Measurements from ENCODE around the gene OBSCN.

OBSCN gene

DNA sequence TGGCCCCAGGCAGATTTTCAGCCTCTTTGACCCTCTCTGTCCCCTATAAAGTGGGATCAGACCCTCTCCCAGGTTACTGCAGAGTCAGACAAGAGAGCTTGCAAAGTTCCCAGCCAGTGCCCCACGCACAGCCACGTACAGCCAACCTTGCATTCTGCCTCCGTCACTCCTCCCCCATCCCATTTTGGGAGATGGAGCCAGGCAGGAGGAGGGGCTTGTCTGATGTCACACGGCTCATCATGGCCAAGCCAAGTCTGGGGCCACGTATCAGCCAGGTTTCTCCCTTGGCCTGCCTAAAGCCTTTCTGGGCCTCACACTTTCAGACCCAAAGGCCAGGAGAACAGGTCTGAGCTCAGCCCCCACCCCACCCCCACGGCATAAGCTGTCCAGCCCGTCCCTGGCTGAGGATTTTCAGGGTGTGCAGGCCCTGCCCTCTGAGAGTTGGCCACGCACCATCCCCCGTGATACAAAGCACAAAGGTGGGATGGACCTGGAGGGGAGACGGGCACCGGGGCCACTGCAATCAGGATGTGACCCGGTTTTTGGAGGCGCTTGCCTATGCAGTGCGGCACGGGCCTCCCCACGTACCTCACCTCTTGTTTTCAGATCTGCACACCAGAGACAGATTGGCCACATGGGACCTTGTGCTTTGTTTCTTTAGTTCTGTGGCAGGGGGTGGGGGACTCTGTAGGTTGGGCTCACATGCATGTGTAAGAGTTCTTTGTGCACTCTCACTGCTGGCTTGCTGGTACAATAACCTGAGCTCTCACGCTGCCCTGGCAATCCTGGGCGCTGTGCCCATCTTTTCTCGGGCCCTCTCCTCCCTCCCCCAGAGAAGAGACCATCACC lies 151.1 kb downstream of the OBSCN start:
- DNase-seq: no peak

DNA sequence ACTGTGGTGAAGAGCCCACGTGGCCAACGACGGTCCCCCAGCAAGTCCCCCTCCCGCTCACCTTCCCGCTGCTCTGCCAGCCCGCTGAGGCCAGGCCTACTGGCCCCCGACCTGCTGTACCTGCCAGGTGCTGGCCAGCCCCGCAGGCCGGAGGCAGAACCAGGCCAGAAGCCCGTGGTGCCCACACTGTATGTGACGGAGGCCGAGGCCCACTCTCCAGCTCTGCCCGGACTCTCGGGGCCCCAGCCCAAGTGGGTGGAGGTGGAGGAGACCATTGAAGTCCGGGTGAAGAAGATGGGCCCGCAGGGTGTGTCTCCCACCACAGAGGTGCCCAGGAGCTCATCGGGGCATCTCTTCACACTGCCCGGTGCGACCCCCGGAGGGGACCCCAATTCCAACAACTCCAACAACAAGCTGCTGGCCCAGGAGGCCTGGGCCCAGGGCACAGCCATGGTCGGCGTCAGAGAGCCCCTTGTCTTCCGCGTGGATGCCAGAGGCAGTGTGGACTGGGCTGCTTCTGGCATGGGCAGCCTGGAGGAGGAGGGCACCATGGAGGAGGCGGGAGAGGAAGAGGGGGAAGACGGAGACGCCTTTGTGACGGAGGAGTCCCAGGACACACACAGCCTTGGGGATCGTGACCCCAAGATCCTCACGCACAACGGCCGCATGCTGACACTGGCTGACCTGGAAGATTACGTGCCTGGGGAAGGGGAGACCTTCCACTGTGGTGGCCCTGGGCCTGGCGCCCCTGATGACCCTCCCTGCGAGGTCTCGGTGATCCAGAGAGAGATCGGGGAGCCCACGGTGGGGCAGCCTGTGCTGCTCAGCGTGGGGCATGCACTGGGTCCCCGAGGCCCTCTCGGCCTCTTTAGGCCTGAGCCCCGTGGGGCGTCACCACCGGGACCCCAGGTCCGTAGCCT lies 152.0 kb downstream of the OBSCN start:
- no peak for DNase-seq

DNA sequence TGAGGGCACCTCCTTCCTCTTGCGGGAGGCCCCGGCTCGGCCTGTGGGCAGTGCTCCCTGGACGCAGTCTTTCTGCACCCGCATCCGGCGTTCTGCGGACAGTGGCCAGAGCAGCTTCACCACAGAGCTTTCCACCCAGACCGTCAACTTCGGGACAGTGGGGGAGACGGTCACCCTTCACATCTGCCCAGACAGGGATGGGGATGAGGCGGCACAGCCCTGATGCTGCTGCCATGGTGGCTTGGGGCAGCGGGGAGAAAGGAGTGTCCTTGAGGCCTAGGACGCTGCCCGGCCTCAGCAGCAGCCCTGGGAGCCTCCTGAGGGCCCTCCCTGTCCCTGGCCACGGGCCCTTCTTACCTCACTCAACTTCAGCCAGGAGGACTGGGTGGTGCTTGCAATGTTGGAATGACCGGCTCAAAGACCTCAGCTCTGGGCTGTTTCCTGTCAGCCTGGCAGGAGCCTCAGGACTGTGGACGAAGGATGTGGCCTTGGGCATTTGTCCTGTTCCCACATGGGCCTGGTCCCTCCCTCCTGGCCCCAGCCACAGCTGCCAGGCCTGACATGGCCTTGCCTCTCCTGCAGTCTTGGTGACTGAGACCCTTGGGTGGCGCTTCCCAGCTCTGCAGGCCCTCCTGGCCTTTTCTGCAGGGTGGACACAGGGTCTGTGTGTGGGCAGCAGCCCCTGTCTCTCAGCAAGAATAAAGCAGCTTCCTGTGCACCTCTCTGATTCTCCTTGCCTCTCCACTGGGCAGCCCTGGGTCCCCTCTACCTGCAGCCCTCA lies 152.9 kb downstream of the OBSCN start:
- no peak for DNase-seq

DNA sequence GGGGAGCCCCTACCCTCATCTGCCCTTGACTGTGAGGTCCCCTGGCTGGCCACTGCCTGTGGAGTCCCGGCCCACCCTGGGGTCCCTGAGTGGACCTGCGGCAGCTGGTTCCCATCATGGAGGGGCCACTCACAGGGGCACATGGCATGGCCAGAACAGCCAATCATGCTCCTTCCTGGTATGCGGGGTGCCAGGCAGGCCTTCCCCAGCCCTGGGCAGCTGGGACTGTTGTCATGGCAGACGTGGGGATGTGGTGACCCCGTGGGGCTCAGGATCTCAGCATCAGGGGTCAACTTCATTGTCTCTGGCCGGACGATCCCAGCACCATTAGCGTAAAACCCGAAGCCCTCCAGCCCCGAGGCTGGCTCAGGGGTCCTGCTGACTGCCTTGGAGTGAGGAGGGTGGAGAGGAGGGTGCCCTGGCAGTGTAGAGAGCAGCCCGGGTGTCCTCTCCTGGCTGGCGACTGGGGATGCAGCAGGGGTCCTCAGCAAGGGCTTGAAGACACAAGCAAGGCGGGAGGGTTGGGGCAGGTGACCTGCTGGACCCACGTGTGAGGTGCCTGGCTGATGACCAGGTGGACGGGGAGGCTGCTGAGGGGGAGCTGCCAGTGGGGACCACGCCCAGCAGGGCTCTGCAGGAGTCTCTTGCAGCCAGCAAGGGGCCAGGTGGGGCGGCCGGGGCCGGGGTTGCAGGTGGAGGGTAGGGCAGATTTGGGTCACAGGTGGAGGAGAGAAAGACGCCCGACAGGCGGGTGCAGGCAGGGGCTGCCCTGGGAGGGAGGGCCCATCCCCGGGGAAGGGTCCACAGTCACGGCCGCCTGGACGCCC lies 153.7 kb downstream of the OBSCN start:
- DNase-seq: no peak

DNA sequence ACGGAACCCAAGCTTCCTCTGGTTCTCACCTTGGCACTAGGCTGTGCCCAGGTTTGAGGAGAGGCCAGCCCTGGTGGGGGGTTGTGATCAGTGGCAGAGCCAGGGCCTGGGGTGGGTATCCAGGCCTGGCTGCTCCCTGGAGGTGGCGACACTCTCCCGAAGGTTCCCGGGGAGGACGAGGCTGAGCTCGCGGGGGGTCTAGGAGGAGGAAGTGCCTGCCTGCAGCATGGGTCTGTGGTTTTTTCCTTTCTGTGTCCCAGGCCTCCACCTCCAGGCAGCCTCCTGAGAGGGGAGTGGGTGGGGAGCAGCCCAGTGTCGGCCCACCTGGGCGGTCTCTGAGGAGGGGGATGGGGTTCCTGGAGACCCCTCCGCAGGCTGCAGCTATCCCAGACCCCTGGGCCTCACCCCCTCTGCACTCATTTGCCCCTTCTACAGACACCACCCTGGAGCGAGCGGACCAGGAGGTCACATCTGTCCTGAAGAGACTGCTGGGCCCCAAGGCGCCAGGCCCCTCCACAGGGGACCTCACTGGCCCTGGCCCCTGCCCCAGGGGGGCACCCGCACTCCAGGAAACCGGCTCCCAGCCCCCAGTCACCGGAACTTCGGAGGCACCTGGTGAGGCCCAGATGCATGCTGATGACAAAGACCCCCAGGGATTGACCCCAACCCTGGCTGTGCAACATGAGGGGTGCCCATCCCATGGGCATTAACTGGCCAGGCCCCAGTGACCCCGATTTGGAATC lies 154.5 kb downstream of the OBSCN start:
- no peak for DNase-seq

DNA sequence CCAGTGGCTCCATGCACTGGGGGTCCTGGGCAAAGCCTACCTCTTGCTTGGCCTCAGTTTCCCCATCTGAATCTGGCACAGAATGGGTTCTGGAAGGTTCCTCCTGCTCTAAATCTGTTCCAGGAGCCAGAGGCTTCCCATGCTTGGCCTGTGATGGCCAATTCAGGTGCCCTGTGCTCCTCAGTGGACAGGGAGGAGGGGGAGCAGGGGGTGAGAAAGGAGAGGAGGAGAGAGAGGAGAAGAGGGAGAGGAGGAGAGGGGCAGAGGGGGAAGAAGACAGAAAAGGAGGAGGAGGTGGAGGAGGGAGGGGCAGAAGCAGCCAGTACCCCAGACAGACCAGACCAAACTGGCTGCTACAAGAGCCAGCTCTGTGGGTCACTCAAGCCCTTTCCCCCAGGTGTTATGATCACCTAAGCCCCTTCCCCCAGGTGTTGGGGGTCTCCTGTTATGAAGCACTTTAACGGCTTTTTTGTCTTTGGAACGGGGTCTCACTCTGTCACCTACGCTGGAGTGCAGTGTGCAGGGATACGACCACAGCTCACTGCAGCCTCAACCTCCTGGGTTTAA lies 155.1 kb downstream of the OBSCN start:
- DNase-seq: no peak

DNA sequence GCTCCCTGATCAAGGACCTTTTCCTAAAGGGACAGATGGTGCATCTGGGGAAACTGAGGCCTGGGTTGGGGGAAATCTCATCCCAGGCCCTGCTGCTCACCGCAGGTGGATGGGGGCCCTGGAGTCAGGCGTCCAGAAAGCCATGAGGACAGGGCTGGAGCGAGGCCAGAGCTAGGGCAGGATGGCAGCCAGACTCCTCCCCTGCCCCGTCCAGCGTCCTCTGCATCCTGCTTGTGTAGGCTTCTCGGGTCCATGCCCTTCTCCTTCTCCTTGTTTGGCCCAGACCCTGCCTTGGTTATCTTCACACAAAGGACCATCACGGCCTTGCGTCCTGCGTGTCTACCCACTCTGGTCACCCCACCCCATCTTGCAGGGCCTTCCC lies 155.8 kb downstream of the OBSCN start:
- DNase-seq: no peak

DNA sequence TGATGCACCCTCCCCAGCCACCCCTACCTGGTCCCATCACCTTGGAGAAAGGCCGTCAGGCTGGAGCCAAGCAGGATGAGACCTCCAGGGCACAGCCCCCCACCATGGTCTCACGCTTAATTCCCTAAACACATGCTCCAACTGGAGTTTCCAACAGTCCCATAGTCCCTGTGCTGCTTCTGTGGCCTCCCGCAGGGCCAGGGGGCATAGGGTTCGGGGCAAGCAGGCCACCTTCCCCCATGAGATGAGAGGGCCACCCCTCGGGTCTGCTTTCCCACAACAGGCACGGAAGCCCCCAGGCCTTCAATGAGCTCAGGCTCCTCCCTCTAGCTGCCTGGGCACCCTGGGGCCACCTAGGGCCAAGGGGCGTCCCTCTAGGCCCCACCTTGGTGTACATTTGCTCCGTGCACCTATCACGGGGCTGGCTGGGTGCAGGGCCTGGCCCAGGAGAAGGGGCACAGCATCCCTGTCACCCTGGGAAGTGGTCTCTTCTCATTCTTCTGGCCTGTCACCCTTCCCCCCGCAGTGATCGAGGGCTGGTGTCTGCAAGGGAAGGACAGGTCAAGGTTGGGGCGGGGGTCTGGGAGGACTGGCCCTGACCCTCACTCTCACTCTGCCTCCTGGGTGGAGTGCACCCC lies 156.3 kb downstream of the OBSCN start:
- DNase-seq: no peak

DNA sequence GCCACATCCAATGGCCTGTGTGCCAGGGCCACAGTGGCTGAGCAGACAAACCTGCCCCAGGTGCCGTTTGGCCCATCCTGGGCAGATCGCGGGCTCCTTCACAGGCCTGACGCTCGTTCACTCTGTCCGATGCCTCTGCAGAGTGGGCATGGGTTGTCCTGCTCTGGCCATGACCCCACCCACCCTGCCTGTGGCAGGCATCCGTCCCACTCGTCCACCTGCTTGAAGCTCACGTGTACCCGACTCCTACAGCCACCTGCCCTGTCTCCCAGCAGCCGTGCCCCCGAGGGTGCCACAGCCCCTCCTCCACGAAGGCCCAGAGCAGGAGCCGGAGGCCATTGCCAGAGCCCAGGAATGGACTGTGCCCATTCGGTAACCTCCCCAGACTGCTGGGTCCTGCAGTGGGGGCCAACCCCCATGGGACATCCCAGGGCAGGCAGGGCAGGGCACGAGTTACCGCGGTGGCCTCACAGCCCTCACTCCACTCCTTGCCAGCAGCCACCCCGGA lies 156.9 kb downstream of the OBSCN start:
- DNase-seq: no peak

DNA sequence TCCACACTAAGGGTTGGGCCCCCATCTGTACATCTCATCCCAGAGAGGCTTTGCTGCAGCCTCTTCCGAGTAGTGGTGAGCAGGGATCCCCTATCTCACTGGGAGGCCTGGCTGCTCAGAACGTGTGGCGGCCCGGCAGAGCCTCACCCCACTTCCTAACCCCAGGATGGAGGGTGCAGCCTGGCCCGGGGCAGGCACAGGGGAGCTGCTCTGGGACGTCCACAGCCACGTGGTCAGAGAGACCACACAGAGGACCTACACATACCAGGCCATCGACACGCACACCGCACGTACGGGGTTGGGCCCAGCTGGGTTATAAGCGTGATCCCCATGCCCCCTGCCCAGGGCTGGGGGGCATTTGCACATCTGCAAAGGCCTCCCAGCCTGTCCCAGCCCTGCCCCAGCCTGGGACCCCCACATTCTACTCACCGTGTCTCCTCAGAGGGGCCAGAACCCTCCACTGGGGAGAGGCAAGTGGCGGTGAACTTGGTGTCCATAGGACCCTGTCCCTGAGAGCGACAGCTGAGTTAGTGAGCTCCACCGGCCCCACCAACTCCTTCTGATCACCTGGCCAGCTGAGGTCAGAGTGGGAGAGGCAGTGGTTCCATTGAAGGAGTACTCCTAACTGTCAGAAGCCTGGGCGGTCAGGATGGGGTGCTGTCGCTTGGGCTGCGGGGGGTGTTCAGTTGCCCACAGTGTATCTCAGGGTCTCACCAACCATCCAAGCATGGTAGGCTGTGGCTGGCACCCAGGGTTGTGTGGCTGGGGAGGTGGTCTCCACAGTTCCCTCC lies 157.6 kb downstream of the OBSCN start:
- no peak for DNase-seq

DNA sequence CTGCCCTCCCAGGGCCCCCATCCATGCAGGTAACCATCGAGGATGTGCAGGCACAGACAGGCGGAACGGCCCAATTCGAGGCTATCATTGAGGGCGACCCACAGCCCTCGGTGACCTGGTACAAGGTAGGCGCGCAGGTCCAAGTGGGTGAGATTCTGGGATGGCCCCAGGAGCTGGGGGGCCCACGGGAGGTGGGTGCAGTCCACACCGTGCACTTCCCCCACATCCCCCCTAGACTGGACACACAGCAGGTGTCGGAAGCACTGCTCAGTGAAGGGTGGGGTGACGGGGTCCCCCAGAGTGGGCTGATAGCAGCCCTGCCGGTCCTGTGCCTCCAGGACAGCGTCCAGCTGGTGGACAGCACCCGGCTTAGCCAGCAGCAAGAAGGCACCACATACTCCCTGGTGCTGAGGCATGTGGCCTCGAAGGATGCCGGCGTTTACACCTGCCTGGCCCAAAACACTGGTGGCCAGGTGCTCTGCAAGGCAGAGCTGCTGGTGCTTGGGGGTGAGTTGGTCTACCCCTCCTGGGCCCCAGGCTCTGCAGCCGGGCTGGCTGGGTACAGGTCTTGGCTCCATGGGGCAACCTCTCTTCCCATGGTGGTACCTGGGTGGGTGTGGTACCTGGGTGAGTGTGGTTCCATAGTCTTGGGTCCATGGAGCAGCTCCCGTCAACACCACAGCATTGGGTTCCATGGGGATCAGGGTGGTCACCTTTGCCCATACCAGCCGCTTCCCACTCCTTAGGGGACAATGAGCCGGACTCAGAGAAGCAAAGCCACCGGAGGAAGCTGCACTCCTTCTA lies 158.4 kb downstream of the OBSCN start:
- no peak for DNase-seq

DNA sequence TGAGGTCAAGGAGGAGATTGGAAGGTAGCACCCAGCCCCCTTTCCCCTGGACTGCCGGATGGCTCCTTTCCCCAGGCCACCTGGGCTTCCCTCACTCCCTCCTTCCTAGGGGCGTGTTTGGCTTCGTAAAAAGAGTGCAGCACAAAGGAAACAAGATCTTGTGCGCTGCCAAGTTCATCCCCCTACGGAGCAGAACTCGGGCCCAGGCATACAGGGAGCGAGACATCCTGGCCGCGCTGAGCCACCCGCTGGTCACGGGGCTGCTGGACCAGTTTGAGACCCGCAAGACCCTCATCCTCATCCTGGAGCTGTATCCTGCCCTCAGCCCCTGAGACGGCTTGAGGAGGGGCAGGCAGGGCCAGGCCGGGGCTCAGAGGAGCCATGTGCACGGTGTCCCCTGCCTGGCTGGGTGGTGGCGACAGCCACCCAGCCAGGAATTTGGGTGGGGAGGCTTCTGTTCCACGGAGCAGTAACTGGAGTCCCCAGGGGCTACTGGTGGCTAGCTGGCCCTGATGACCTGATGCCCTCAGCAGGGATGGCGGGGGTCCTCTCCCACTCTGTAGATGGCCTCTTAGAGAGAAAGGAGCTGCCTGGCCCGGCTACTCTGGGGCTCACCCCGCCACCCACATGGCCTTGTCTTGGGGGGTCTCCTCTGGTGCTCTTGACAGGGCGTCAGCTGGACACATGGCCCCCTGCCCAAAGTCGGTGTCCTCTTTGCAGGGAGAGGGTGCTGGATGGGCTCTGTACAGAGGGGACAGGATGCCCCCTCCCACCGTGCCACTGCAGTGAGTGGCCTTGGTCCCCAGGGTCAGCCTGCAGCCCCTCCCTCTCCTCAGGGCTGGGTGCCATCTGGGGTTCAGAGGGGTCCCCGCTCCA lies 159.3 kb downstream of the OBSCN start:
- no peak for DNase-seq

DNA sequence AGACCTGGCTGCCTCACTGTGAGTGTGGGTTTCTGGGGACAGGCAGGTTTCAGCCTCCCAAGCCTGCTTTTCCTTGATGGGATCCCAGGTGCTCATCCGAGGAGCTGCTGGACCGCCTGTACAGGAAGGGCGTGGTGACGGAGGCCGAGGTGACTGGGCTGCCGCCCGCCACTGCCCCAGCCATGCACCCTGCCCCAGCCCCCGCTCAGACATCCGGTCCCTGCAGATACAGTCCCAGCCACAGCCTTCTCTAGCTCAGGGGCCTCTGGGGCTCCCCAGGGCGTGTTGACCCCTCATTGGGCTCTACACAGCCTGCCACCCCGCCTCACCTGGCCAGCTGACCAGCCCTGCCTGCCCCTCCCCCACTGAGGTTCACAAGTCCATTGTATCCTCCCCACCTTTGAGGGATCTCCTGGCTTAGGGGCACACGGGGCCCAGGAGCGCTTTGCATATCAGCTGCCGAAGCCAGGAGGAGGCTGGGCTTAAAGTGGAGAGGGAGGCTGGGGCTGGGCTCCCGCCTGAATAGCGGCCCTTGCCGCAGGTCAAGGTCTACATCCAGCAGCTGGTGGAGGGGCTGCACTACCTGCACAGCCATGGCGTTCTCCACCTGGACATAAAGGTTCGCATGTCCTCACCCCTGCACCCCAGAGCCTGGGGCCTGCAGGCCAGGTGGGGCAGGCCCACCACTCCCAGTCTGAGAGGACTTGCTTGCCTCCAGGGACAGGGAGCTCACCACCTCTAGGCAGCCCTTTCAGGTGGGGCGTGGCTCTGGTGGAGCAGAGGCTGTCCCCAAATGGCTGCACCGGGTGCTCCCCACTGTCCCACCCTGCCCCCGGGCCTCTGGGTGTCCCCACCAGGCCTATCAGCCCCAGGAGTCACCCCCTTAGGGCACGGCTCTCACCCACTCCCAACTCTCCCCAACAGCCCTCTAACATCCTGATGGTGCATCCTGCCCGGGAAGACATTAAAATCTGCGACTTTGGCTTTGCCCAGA lies 160.3 kb downstream of the OBSCN start:
- no peak for DNase-seq

DNA sequence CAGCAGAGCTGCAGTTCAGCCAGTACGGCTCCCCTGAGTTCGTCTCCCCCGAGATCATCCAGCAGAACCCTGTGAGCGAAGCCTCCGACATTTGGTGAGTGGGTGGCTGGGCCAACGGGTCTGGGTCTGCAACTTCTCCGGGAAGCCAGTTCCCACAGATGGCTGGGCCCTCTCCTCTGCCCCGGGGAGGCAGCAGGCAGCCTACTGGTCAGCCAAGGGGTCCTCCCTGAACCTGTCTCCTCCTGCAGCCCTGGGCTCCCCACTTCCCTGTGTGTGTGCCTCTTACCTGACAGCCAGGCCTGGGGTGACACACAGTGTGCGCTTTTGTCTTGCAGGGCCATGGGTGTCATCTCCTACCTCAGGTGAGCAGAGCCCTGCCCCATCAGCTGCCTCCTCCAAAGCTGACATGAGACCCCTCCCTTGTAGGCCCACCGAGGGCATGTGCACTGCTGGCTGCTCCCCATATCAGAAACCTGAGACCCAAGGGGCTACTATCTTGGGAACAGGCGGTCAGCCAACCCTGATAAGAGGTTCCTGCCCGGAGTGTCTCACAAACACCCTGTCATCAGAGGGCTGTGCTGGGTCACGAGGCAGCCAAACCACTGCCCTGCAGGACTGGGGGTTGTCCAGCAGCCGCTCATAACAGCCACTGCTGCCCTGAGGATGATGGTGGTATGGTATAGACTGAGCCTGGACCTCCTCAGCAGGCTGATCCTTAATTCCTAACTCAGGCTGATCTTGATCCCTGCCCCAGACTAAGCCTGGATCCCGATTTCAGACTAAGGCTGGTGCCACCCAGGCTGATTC lies 161.2 kb downstream of the OBSCN start:
- no peak for DNase-seq
